Superior temporal gyrus (tissue), 1 donor: ENCODE data around the gene PAXX.
"Not testable (repeated sequence)": the region's sequence is repeated elsewhere in the genome, so short reads cannot be mapped to it uniquely, and the experiment has no call there.

Experiments
- DNase-seq: peaks from one replicate; pipeline ENCODE4 v3.0.0-alpha.2; 2016; ENCODE audit errors: extremely low spot score

Gene PAXX

GRCh38 chr9:137031904-137032640 is 39.9 kb downstream of the PAXX start, which contains the start of gene FUT7:
FUT7 (minus strand) TSS chr9:137032088; CDS start chr9:137031991, 97 bp downstream.
- DNase-seq, result no peak

GRCh38 chr9:137032858-137033257 is 40.6 kb downstream of the PAXX start:
- DNase-seq, result no peak

GRCh38 chr9:137033481-137033880 is 41.3 kb downstream of the PAXX start:
- DNase-seq, result not testable (repeated sequence)

GRCh38 chr9:137034039-137034708 is 42.0 kb downstream of the PAXX start:
- DNase-seq, result no peak

GRCh38 chr9:137034709-137035506 is 42.7 kb downstream of the PAXX start:
- DNase-seq, result peak; percentile 92

- DNase-seq, result no peak
Measured at GRCh38 chr9:137035507-137035834, 43.2 kb downstream of the PAXX start.

- DNase-seq, result no peak
Measured at GRCh38 chr9:137035937-137036336, 43.7 kb downstream of the PAXX start.

- DNase-seq, result no peak
Measured at GRCh38 chr9:137037035-137037434, 44.8 kb downstream of the PAXX start.

GRCh38 chr9:137037483-137037882 is 45.3 kb downstream of the PAXX start:
- no peak for DNase-seq

GRCh38 chr9:137038916-137039315 is 46.7 kb downstream of the PAXX start:
- no peak for DNase-seq

GRCh38 chr9:137039611-137040366 is 47.6 kb downstream of the PAXX start:
- DNase-seq, result no peak

- no peak for DNase-seq
Measured at GRCh38 chr9:137040568-137040967, 48.3 kb downstream of the PAXX start.

- DNase-seq, result no peak
Measured at GRCh38 chr9:137041124-137041523, 48.9 kb downstream of the PAXX start.

GRCh38 chr9:137042751-137043727 is 50.8 kb downstream of the PAXX start:
- DNase-seq, result no peak
